CD1c-positive myeloid dendritic cell (primary cell): Measurements from ENCODE around the gene EIF2D.

Experiments used
- DNase-seq: peaks from one replicate; pipeline ENCODE4 v3.0.0-alpha.2; 2016; ENCODE audit errors: extremely low spot score

EIF2D gene

GRCh38 chr1:206570529-206570928 lies 41.7 kb downstream of the EIF2D start:
- DNase-seq, result no peak

DNA sequence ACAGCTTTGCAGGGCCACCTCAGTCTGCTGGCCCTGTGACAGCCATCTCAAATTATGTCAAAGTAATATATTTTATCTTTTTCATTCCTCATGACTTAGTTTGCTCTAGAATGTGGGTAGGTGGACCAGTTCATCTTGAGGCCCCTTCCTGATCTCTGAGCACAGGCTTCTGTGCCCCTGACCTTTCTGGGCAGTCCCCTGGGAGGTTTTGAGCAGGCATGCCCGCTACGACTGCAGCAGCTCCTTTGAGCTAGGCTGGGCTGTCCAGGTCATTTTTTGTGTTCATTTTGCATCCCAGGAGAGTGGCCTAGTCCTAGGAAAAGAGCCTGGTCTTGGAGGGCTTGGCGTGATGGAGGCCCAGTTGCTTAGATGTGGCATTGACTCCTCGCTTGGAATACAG lies 42.7 kb downstream of the EIF2D start:
- no peak for DNase-seq

- DNase-seq, result no peak
Observed at GRCh38 chr1:206568779-206569352, 43.4 kb downstream of the EIF2D start.

DNA sequence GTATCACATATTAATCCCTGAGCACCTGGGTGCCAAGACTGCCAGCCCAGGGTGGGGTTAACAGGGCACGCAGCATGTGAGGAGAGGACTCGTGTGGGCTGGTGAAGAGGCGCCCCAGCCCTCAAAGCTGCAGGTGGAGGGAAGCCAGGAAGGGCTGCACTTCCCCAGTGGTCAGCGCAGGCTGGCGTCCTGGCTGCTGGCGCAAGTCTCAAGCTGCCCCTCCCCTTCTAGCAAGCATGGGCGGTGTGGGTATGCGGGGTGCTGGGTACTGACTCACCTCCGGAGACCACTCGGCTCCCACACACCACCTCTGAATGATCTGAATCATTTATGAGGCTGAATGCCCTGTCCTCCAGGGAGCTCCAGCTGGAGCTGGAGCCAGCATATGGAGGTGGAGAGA lies 44.0 kb downstream of the EIF2D start:
- peak; percentile 47 for DNase-seq

GRCh38 chr1:206566999-206567398 lies 45.3 kb downstream of the EIF2D start:
- DNase-seq, result no peak

DNA sequence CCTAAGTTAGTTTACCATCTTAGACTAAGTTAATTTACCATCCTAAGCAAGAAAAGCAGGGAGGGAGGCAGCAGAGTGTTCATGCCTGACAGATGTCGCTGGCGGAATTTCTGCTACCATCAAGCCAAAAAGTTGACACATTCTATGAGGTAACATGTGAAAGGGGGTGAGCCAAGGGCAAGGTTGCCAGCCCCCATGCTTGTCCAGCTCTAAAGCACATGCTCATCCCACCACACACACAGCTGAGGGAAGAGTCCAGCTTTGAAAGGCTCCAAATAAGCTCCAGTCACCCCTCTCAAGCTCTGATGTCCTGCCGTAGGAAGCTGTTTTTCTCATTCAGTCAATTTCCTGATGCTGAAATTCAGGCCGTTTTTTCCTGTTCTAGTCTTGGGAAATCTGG lies 46.3 kb downstream of the EIF2D start:
- DNase-seq, result no peak

GRCh38 chr1:206563367-206564207 lies 48.7 kb downstream of the EIF2D start:
- DNase-seq, result no peak

- DNase-seq, result no peak
Observed at GRCh38 chr1:206560007-206560716, 52.1 kb downstream of the EIF2D start.

GRCh38 chr1:206559672-206559995 lies 52.6 kb downstream of the EIF2D start:
- DNase-seq, result no peak

DNA sequence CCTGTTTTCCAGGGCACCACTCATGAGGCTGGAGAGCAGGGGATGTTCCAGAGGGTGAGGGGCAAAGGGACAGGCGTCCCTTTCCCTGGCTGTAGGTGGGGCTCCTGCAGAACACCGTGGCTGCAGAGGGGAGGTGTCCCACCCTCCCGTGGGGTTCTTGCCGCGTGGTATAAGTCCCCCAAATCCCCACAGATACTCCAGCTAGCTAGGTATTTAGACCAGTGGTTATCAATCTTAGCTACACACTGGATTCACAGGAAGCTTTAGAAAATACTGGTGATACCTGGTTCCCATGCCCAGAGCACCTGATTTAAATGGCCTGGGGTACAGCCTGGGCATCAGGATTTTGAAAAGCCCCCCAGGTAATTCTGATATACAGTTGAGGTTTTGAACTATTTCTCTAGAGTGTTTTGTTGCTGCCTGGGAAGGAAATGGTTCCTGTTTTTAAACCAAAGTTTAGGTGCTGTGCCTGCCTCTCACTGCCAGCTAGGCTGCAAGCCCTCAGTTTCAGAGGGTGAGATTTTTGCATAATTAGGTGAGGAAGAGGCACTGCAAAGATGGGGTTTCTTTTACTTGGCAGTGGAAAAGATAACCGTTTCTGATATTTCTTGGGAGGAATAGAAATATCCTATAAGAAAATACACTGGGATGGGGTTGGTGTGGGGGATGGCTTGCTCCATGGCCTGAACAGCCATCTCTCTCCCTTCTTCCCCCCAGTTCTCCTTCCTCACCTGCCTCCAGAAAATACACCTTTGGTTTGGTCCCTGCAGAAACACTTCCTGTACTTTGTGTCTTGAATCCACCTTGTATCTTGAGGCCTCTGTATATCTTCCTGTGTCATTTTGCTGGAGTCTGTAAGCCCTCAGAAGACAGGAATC lies 53.2 kb downstream of the EIF2D start:
- peak; percentile 43 for DNase-seq

DNA sequence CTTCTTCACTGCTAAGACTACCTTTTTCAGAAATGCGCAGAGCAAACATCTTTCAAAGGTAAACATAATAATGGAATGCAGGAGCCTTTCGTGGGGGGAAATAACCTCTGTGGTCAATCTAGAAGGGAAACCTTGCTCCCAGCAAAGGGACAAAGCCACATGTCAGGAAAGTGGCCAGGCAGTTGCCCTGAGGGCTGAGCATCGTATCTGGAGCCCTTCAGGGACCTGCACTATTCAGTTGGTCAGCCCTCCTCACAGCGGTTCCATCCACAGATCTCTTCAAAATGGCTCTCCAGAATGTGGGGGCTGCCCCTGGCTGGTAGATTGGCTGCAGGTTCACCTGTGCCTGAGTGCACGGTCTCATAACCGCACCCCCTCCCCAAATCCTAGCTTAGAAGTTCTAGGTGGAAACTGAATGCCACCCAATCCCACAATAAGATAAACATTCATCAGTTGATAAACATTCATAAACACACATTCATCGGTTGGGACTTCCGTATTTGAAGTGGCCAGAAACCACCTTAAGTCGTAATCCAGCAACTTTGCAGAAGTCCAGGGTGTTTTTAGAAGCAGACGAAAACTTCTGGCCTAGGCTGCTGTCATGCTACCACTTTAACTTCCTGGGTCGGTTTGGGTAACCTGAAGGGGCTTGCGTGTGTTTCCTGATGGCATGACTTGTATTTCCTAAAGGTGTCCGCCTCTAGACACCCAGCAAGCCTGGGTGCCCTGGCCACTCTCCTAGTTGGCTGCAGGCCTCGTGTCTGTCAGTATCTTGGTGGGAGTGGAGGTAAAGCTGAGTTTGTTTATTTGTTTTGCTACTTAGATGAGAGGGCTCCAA lies 54.4 kb downstream of the EIF2D start:
- peak; percentile 88 for DNase-seq

GRCh38 chr1:206556750-206557635 lies 55.3 kb downstream of the EIF2D start:
- peak; percentile 97 for DNase-seq

GRCh38 chr1:206556047-206556749 lies 56.1 kb downstream of the EIF2D start:
- no peak for DNase-seq

GRCh38 chr1:206555473-206555935 lies 56.8 kb downstream of the EIF2D start:
- peak; percentile 52 for DNase-seq

DNA sequence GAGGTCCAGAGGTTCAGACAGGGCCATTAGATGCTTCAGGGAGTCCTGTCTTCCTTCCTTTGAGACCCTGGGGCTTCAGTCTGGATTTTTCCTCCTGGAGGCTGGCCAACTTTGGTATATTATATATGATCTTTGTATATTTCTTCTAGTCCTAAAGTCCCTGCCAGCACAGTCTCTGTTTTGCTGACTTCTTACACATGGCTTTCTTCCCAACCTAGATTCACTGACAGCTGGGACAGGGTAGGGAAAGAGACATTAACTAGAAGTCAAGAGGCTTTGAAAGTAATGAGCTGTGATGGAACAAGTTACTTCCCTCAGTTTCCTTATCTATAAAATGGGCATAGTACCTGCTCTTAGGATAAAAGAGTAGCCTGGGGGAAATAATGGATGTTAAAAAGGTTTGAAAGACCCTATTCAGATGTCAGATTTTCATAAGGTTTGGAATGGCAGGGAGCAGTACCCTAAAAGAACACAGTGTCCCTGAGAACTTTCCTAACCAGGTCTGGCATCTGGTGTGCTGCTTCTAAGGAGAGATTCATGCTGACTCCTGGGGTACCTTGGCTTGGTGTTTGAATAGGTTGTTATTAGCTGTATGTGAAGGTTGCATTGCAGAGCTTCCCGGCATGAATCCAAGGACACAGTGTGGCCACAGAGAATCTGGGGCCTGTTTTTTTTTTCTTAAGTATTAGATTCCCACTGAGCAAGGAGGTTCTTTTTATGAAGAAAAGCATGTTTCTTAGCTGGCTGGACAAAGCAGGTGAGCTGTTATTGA lies 57.4 kb downstream of the EIF2D start:
- DNase-seq, result no peak

GRCh38 chr1:206554211-206554610 lies 58.1 kb downstream of the EIF2D start:
- no peak for DNase-seq

DNA sequence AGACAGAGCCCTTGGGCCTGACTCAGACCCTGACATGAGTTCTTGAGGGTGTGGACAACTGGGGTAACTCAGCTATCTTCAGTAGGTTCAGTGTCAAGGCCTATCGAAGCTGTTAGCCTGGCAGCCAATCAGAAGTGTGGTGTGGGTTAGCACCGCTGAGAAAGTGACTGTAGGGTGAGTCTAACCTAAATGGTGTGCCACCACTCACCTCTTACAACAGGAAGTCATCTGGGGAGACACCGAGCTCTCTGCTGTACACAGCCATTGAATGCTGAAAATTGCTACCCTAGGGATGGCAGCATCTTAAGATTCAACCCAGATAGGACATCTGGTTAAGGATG lies 60.3 kb downstream of the EIF2D start:
- peak; percentile 49 for DNase-seq

- DNase-seq, result no peak
Observed at GRCh38 chr1:206551296-206551985, 60.8 kb downstream of the EIF2D start.
